HepG2 (cell line): ENCODE measurements around the gene NPBWR2. TPM values are rescaled to one million over a fixed set of nuclear protein-coding genes. Genes with fewer than 3 reads are reported as not detected.

ENCODE experiments used
- CSRNP1 ChIP-seq: sonication (generic); formaldehyde crosslinking; IDR thresholded peaks from 2 replicates; pipeline ENCODE4 v1.8.1; 2023; ENCODE audit warnings: mild to moderate bottlenecking, missing genetic modification reagents
- EHMT2 ChIP-seq: fragments of 200-600 bp; sonication (generic); IDR thresholded peaks from 2 replicates; pipeline ENCODE4 v1.7.0; 2017; ENCODE audit warnings: antibody characterized with exemption, low read depth, low read length, borderline replicate concordance
- ELF4 ChIP-seq: sonication (generic); formaldehyde crosslinking; IDR thresholded peaks from 2 replicates; pipeline ENCODE4 v1.5.0; 2020; ENCODE audit warnings: missing genetic modification reagents, mild to moderate bottlenecking, moderate library complexity, borderline replicate concordance
- GABPA ChIP-seq, 2 experiments: IDR thresholded peaks; 2 replicates each; pipeline ENCODE4 v1.6.1; 2011 to 2016; ENCODE audit warnings: low read depth in 2 of 2, low read length in 1 of 2, missing biosample characterization in 1 of 2, missing genetic modification characterization in 1 of 2
- IKZF1 ChIP-seq: fragments of 450-650 bp; IDR thresholded peaks from 2 replicates; pipeline ENCODE4 v1.7.1; 2016
- KDM3A ChIP-seq: IDR thresholded peaks from 2 replicates; pipeline ENCODE4 v1.6.1; 2018; ENCODE audit warnings: low read depth, missing compliant biosample characterization
- NAIF1 ChIP-seq: sonication (generic); formaldehyde crosslinking; IDR thresholded peaks from 2 replicates; pipeline ENCODE4 v1.5.0; 2020; ENCODE audit warnings: mild to moderate bottlenecking, missing genetic modification reagents, borderline replicate concordance
- PLRG1 ChIP-seq: fragments of 450-650 bp; conservative IDR thresholded peaks from 2 replicates; pipeline ENCODE4 v1.6.1; 2016
- PPARG ChIP-seq: conservative IDR thresholded peaks from 2 replicates; pipeline ENCODE4 v1.6.1; 2016; ENCODE audit warnings: missing biosample characterization, missing genetic modification reagents
- RBM22 ChIP-seq: fragments of 200-400 bp; formaldehyde crosslinking; optimal IDR thresholded peaks from 2 replicates; pipeline ENCODE3; 2017; ENCODE audit warnings: mild to moderate bottlenecking, low read length, moderate library complexity
- RFX3 ChIP-seq: IDR thresholded peaks from 2 replicates; pipeline ENCODE4 v1.6.1; 2016; ENCODE audit warnings: missing biosample characterization, missing genetic modification reagents
- RNF2 ChIP-seq: fragments of 450-650 bp; conservative IDR thresholded peaks from 2 replicates; pipeline ENCODE4 v1.6.1; 2016; ENCODE audit warnings: low read depth
- SMAD1 ChIP-seq: sonication (generic); formaldehyde crosslinking; IDR thresholded peaks from 2 replicates; pipeline ENCODE4 v1.4.0; 2020; ENCODE audit warnings: missing genetic modification reagents, low read depth, mild to moderate bottlenecking, borderline replicate concordance
- XBP1 ChIP-seq: sonication (generic); formaldehyde crosslinking; IDR thresholded peaks from 2 replicates; pipeline ENCODE4 v1.5.0; 2020; ENCODE audit warnings: missing genetic modification reagents
- ZBED4 ChIP-seq: sonication (generic); formaldehyde crosslinking; IDR thresholded peaks from 2 replicates; pipeline ENCODE4 v1.4.0; 2020; ENCODE audit warnings: missing genetic modification reagents, borderline replicate concordance
- ZNF136 ChIP-seq: sonication (generic); formaldehyde crosslinking; IDR thresholded peaks from 2 replicates; pipeline ENCODE4 v1.8.1; 2022; ENCODE audit warnings: low read depth, mild to moderate bottlenecking, moderate library complexity, missing genetic modification reagents
- ZNF30 ChIP-seq: sonication (generic); formaldehyde crosslinking; IDR thresholded peaks from 2 replicates; pipeline ENCODE4 v1.5.0; 2020; ENCODE audit warnings: mild to moderate bottlenecking, missing genetic modification reagents
- ZNF33A ChIP-seq: sonication (generic); formaldehyde crosslinking; IDR thresholded peaks from 2 replicates; pipeline ENCODE4 v1.5.1; 2020; ENCODE audit warnings: missing genetic modification reagents, mild to moderate bottlenecking, moderate library complexity, borderline replicate concordance
- ZNF629 ChIP-seq: sonication (generic); formaldehyde crosslinking; conservative IDR thresholded peaks from 2 replicates; pipeline ENCODE4 v1.5.0; 2020; ENCODE audit warnings: missing genetic modification reagents
- ZNF720 ChIP-seq: sonication (generic); formaldehyde crosslinking; IDR thresholded peaks from 2 replicates; pipeline ENCODE4 v1.4.0; 2020; ENCODE audit warnings: missing genetic modification reagents
- ZNF747 ChIP-seq: sonication (generic); formaldehyde crosslinking; IDR thresholded peaks from 2 replicates; pipeline ENCODE4 v1.8.1; 2023; ENCODE audit warnings: missing genetic modification reagents, mild to moderate bottlenecking, borderline replicate concordance
- ZNF761 ChIP-seq: sonication (generic); formaldehyde crosslinking; conservative IDR thresholded peaks from 2 replicates; pipeline ENCODE4 v1.4.0; 2020; ENCODE audit warnings: mild to moderate bottlenecking, missing genetic modification reagents
- ZNF879 ChIP-seq: sonication (generic); formaldehyde crosslinking; IDR thresholded peaks from 2 replicates; pipeline ENCODE4 v1.8.1; 2023; ENCODE audit warnings: missing genetic modification reagents
- ZSCAN31 ChIP-seq: sonication (generic); formaldehyde crosslinking; IDR thresholded peaks from 2 replicates; pipeline ENCODE4 v1.5.0; 2020; ENCODE audit warnings: low read depth, mild to moderate bottlenecking, missing genetic modification reagents
- polyA plus RNA-seq, 8 experiments: library from polyadenylated mRNA; depleted of rRNA in 3 of 8; stranded (reverse) in 7 of 8; unstranded in 1 of 8; fragments of >200 nt; fragmentation: Illumina TruSeq in 4 of 8; extraction: Trizol in 4 of 8; gene quantifications; 2 replicates each; pipeline versions ENCODE4 v1.2.1 to v1.2.3, GENCODE V29; 2011 to 2016; ENCODE audit warnings: low read depth in 4 of 8, missing spikeins in 1 of 8, mixed read lengths in 1 of 8; ENCODE audit not compliant: insufficient read depth in 1 of 8
- total RNA-seq, 5 experiments: library from RNA; depleted of rRNA; stranded (reverse); fragments of >200 nt; fragmentation: Illumina TruSeq; extraction: Trizol; gene quantifications; 2 replicates each; pipeline ENCODE4 v1.2.3, GENCODE V29; 2016; ENCODE audit warnings: low read depth in 1 of 5
- TF ChIP-seq, protein P1 (sequence below), 2 experiments: fragments of 450-650 bp in 1 of 2; sonication (generic) in 1 of 2; formaldehyde crosslinking; IDR thresholded peaks; 2 replicates each; pipeline versions ENCODE4 v1.5.0 to v1.8.0; 2020 to 2022; ENCODE audit warnings: mild to moderate bottlenecking in 1 of 2, missing genetic modification reagents in 1 of 2

Gene NPBWR2
- total and polyA plus RNA-seq, 2 of the 13 experiments (the other 11 are each of a cell fraction or from before 2014, with no cell fraction given), result not detected

GRCh38 chr20:64055893-64056638 is 51.3 kb downstream of the NPBWR2 start (continued):
- TF ChIP-seq ZNF761 (CRISPR knock-in tag) (no peak), ZNF747 (no peak; the same call in 1 of the 2 replicates), XBP1 (CRISPR knock-in tag) (no peak), IKZF1 (no peak), ZSCAN31 (no peak; the same call in none of the 2 replicates), ZNF33A (CRISPR knock-in tag) (no peak), NAIF1 (no peak), ZNF30 (no peak), ZNF720 (CRISPR knock-in tag) (no peak; the same call in 1 of the 2 replicates), ELF4 (CRISPR knock-in tag) (no peak; the same call in 1 of the 2 replicates), ZNF879 (CRISPR knock-in tag) (no peak; the same call in none of the 2 replicates), EHMT2 (no peak), CSRNP1 (CRISPR knock-in tag) (0 out of 2 replicates have a peak, but pooled peaks have one; percentile 15), KDM3A (CRISPR knock-in tag) (peak; percentile 32), RNF2 (no peak), ZNF629 (CRISPR knock-in tag) (peak; percentile 100), RBM22 (no peak), ZBED4 (CRISPR knock-in tag) (peak; percentile 81), RFX3 (CRISPR knock-in tag) (no peak; the same call in 1 of the 2 replicates), GABPA (IDR thresholded peaks at IDR 0.05; ENCODE audit: low read depth, low read length) (no peak), GABPA (CRISPR knock-in tag; IDR thresholded peaks at IDR 0.05; ENCODE audit: low read depth) (no peak), PLRG1 (no peak), ZNF136 (CRISPR knock-in tag) (no peak), PPARG (CRISPR knock-in tag) (peak; percentile 80), SMAD1 (CRISPR knock-in tag) (no peak; the same call in none of the 2 replicates)
- TF ChIP-seq, protein P1, sequence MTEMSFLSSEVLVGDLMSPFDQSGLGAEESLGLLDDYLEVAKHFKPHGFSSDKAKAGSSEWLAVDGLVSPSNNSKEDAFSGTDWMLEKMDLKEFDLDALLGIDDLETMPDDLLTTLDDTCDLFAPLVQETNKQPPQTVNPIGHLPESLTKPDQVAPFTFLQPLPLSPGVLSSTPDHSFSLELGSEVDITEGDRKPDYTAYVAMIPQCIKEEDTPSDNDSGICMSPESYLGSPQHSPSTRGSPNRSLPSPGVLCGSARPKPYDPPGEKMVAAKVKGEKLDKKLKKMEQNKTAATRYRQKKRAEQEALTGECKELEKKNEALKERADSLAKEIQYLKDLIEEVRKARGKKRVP (CRISPR knock-in tag; IDR thresholded peaks at IDR 0.05), result no peak
